A673 (cell line): ENCODE measurements around the gene TTC27. TPM values are rescaled to one million over a fixed set of nuclear protein-coding genes. Genes with fewer than 3 reads are reported as not detected.

ENCODE experiments used
- BruUV-seq: library from RNA; stranded (reverse); fragments of 400-500 nt; replicated peaks from 2 replicates; lab custom pipeline; 2021; lab: Mats Ljungman, UMichigan
- CTCF ChIA-PET: fragments of 300-600 bp; sonication (Branson Sonifier 250); formaldehyde crosslinking; loops from one replicate; lab custom pipeline; 2022; ENCODE audit warnings: antibody characterized with exemption; lab: Charles Lee
- POLR2A ChIA-PET: fragments of 300-600 bp; sonication (Branson Sonifier 250); formaldehyde crosslinking; loops from one replicate; lab custom pipeline; 2022; ENCODE audit warnings: antibody characterized with exemption; ENCODE audit not compliant: low non-redundant PET; lab: Charles Lee
- DNase-seq: peaks from one replicate; pipeline ENCODE4 v3.0.0-alpha.2; 2015; ENCODE audit warnings: low spot score
- H3K27ac ChIP-seq: fragments of 200-600 bp; sonication (generic); 2 replicates; pipeline ENCODE4 v1.5.1; 2016; ENCODE audit warnings: mixed run types, low read depth, mild to moderate bottlenecking, mixed read lengths, antibody characterized with exemption, low read length; ENCODE audit not compliant: poor library complexity, severe bottlenecking
- H3K27me3 ChIP-seq: fragments of 200-600 bp; sonication (generic); replicated peaks from 2 replicates; pipeline ENCODE4 v1.6.1; 2017; ENCODE audit warnings: mixed run types, low read depth, mild to moderate bottlenecking, mixed read lengths, antibody characterized with exemption, low read length; ENCODE audit not compliant: insufficient read depth, poor library complexity
- H3K36me3 ChIP-seq: fragments of 200-600 bp; sonication (generic); 2 replicates; pipeline ENCODE4 v1.6.1; 2016; ENCODE audit warnings: mixed run types, mild to moderate bottlenecking, mixed read lengths, antibody characterized with exemption, low read length; ENCODE audit not compliant: insufficient read depth, poor library complexity, severe bottlenecking
- H3K4me1 ChIP-seq: fragments of 200-600 bp; sonication (generic); 2 replicates; pipeline ENCODE4 v1.6.1; 2017; ENCODE audit warnings: mixed run types, mild to moderate bottlenecking, mixed read lengths, antibody characterized with exemption, low read length; ENCODE audit not compliant: insufficient read depth, poor library complexity, severe bottlenecking
- H3K4me3 ChIP-seq: fragments of 200-600 bp; sonication (generic); 2 replicates; pipeline ENCODE4 v1.5.1; 2016; ENCODE audit warnings: low read depth, mixed run types, mild to moderate bottlenecking, mixed read lengths, low read length; ENCODE audit not compliant: poor library complexity, severe bottlenecking
- H3K9me3 ChIP-seq: fragments of 200-600 bp; sonication (generic); 2 replicates; pipeline ENCODE4 v1.6.1; 2016; ENCODE audit warnings: mixed run types, low read depth, mild to moderate bottlenecking, mixed read lengths, antibody characterized with exemption, low read length; ENCODE audit not compliant: poor library complexity, severe bottlenecking
- CTCF ChIP-seq: fragments of 300-800, 200-600 bp; sonication (generic); conservative IDR thresholded peaks from 2 replicates; pipeline ENCODE4 v1.5.1; 2017; ENCODE audit warnings: low read depth, mild to moderate bottlenecking, antibody characterized with exemption, low read length, moderate library complexity, mixed read lengths
- EZH2 ChIP-seq: fragments of 200-600 bp; sonication (generic); IDR thresholded peaks from 2 replicates; pipeline ENCODE4 v1.6.1; 2017; ENCODE audit warnings: borderline replicate concordance, low read depth, mild to moderate bottlenecking, mixed read lengths, antibody characterized with exemption, low read length; ENCODE audit not compliant: poor library complexity, severe bottlenecking
- intact Hi-C: fragments of 100-400 bp; cut with micrococcal nuclease; formaldehyde crosslinking; loops from one replicate; pipeline ENCODE4 v1.10.0; 2022; ENCODE audit not compliant: unreplicated experiment
- total RNA-seq: library from RNA; stranded (reverse); gene quantifications from 2 replicates; pipeline ENCODE4 v1.2.3, GENCODE V29; 2021

Gene TTC27
- total RNA-seq, 1 experiment from 2014 or later = 29.8 TPM

- no TSS peak for BruUV-seq
- CTCF ChIA-PET = no interaction called here
- DNase-seq = no peak
- intact Hi-C loops = no loop called here
- no peak overlapping the region for H3K27ac ChIP-seq
- H3K27me3 ChIP-seq = no peaks in the 10 kb centered on the region
- peaks cover 6% of the 10 kb centered on the region for H3K4me1 ChIP-seq
- TF ChIP-seq EZH2 (no peak), CTCF (no peak)
- POLR2A ChIA-PET = no interaction called here
- no peak overlapping the region for H3K4me3 ChIP-seq
- no peaks in the 10 kb centered on the region for H3K36me3 ChIP-seq
- no peaks in the 10 kb centered on the region for H3K9me3 ChIP-seq
These were observed 202.3 kb downstream of the TTC27 start for GRCh38 chr2:32830196-32830595.

- no peaks in the 10 kb centered on the region for H3K36me3 ChIP-seq
- TF ChIP-seq EZH2 (no peak), CTCF (no peak)
- intact Hi-C loops = no loop called here
- H3K27me3 ChIP-seq = no peaks in the 10 kb centered on the region
- peak; percentile 43 for DNase-seq
- no peak overlapping the region for H3K27ac ChIP-seq
- no peaks in the 10 kb centered on the region for H3K9me3 ChIP-seq
- CTCF ChIA-PET = no interaction called here
- POLR2A ChIA-PET = no interaction called here
- no TSS peak for BruUV-seq
- H3K4me1 ChIP-seq = peaks cover 3% of the 10 kb centered on the region
- no peak overlapping the region for H3K4me3 ChIP-seq
These were observed 205.0 kb downstream of the TTC27 start for GRCh38 chr2:32832821-32833220.

- ChIA-PET CTCF (no interaction called here), POLR2A (no interaction called here)
- intact Hi-C loops = no loop called here
- Histone ChIP-seq H3K9me3 (no peaks in the 10 kb centered on the region), H3K27ac (no peak overlapping the region), H3K36me3 (no peaks in the 10 kb centered on the region), H3K4me1 (peaks cover 6% of the 10 kb centered on the region), H3K27me3 (no peaks in the 10 kb centered on the region), H3K4me3 (no peak overlapping the region)
- DNase-seq = no peak
- TF ChIP-seq EZH2 (no peak), CTCF (no peak)
- BruUV-seq = no TSS peak
These were observed 205.9 kb downstream of the TTC27 start for GRCh38 chr2:32833709-32834108.
